GDM1 (cell line): Measurements from ENCODE around the gene IRF7.
"Not testable (repeated sequence)": the region's sequence is repeated elsewhere in the genome, so short reads cannot be mapped to it uniquely, and the experiment has no call there.

ENCODE experiments used
- DNase-seq: peaks from one replicate; lab custom pipeline; 2025; lab: John Stamatoyannopoulos, UW

IRF7 gene

GRCh38 chr11:615504-616319, at the start of gene IRF7:
IRF7 (minus strand) TSS chr11:615950; CDS start chr11:615364, 586 bp downstream.
- DNase-seq = peak; percentile 90

DNA sequence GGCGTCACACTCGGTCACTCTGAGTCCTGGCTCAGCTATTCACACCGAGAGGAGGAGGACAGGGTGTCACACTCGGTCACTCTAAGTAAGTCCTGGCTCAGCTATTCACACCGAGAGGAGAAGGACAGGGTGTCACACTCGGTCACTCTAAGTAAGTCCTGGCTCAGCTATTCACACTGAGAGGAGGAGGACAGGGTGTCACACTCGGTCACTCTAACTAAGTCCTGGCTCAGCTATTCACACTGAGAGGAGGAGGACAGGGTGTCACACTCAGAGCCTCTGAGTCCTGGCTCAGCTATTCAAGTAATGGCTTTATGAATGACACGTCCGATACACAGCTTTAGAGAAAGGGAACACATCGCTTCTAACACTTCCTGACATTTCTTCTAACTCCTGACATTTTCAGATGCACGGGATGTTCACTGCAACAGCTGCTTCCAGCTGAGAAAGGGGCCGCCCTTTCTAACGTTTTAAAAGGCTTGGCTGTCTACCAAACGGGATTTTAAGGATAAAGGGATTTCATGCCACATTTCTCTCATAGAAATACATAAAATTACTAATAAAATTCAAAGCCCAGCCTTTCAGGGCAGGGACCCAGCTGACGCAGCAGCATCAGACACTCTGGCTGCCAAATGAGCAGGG, 49.4 kb upstream of the IRF7 start:
- no peak for DNase-seq

DNA sequence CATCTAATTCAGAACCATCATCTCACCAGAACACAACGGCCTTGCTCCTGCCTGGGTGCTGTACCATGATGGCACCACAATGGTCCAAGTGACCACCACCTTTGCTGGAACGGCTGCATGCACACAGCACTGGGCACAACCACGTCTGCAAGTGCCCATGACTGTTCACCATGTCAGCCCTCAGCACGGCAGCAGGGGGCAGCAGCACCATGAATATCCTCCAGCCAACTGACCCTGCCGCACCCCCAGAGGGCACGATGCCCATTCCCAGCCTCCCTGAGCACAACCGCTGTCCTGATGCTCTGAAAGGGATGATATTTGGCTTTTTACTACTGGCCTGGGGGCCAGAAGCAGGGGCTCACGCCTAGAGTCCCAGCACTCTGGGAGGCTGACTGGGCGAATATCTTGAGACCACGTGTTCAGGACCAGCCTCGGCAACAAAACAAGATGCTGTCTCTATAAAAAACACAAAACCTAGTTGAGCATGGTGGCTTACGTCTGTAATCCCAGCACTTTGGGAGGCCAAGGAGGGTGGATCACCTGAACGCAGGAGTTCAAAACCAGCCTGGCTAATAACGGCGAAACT, 47.0 kb upstream of the IRF7 start:
- no peak for DNase-seq

- DNase-seq = no peak
Observed at GRCh38 chr11:660681-661444, 45.1 kb upstream of the IRF7 start.

- DNase-seq = no peak
Observed at GRCh38 chr11:660281-660680, 44.5 kb upstream of the IRF7 start.

GRCh38 chr11:659532-660085, 43.9 kb upstream of the IRF7 start:
- DNase-seq = no peak

- no peak for DNase-seq
Observed at GRCh38 chr11:657691-658126, 42.0 kb upstream of the IRF7 start.

DNA sequence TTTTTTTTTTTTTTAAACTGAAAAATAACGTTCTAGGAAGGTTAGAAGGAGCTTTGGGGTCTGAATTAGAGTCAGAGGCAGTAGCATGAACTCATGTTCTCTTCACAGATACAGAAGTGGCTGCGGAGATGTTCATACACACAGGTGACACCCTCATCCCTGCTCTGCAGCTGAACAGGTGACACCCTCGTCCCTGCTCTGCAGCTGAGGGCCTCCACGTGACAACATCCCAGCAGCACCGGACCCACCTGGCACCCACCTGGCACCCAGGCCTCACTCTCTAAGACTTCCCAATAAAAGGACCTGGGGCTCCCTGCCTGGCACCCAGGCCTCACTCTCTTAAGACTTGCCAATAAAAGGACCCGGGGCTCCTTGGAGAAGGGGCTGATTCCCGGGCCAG, 41.1 kb upstream of the IRF7 start:
- no peak for DNase-seq

DNA sequence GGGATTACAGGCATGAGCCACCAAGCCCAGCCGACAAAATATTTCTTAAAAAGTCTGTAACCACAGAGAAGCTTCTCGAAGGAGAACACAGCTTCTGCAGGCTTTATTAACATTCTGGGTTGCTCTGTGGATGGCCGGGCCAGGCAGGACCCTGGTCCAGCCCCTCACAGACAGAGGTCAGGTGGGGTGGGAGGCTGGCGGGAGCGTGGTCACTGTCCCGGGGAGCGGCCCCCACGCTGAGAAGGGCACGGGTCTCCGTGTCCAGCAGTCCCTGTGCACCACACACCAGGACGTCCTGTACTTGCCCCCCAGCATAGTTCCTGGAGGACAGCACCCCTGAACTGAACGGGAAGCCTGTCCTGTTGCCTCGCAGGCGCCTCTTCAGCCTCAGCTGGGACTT, 40.7 kb upstream of the IRF7 start:
- DNase-seq = no peak

- no peak for DNase-seq
Observed at GRCh38 chr11:655036-655726, 39.4 kb upstream of the IRF7 start.

- not testable (repeated sequence) for DNase-seq
Observed at GRCh38 chr11:654444-654843, 38.7 kb upstream of the IRF7 start.

DNA sequence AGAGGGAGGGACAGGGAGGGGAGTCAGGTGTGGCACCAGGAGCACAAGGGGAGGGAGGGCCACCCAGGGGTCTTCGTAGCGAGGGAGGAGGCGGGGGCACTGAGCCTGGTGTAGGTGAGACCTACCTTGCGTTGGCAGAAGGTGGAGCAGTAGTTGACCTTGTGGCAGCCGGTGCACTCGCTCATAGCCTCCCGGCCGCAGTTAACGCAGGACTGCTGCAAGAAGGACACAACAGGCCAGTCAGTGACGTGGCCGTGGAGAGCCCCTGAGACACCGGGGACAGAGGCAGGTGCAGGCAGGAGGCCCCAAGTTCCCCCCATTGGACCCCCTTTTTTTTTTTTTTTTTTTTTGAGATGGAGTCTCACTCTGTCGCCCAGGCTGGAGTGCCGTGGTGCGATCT, 38.1 kb upstream of the IRF7 start:
- DNase-seq = no peak

DNA sequence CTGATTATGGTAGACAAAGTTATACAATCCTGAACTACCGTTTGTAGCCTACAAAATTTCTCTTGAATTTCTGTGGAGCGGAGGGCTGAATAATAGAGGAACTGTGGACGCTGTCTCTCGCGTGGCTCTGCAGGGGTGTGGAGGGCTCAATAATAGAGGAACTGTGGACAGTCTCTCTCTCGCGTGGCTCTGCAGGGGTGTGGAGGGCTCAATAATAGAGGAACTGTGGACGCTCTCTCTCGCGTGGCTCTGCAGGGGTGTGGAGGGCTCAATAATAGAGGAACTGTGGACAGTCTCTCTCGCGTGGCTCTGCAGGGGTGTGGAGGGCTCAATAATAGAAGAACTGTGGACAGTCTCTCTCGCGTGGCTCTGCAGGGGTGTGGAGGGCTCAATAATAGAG, 37.4 kb upstream of the IRF7 start:
- not testable (repeated sequence) for DNase-seq

DNA sequence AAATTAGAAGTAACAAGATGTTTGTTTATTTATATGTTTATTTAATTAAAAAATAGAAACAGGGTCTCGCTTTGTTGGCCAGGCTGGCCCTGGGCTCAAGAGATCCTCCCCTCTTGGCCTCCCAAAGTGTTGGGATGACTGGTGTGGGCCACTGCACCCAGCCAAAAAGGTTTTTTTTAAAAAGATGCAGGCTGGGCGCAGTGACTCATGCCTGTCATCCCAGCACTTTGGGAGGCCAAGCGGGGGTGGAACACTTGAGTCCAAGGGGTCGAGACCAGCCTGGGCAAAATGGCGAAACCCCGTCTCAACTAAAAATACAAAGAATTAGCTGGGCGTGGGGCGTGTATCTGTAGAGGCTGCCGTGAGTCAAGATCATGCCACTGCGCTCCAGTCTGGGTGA, 34.7 kb upstream of the IRF7 start:
- DNase-seq = no peak

DNA sequence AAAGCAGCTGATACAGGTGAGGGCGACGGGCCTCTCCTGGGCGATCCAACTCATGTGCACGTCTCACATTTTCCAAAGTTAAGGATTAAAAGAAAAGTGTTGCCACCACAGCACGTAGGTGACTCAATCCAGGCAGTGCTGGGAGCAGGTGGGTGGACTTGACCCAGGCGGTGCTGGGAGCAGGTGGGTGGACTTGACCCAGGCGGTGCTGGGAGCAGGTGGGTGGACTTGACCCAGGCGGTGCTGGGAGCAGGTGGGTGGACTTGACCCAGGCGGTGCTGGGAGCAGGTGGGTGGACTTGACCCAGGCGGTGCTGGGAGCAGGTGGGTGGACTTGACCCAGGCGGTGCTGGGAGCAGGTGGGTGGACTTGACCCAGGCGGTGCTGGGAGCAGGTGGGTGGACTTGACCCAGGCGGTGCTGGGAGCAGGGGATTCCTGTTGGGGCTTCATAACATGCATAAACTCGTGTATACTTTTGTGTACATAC, 32.0 kb upstream of the IRF7 start:
- DNase-seq = not testable (repeated sequence)

GRCh38 chr11:646214-646613, 30.5 kb upstream of the IRF7 start:
- no peak for DNase-seq

GRCh38 chr11:645536-645935, 29.8 kb upstream of the IRF7 start:
- no peak for DNase-seq

DNA sequence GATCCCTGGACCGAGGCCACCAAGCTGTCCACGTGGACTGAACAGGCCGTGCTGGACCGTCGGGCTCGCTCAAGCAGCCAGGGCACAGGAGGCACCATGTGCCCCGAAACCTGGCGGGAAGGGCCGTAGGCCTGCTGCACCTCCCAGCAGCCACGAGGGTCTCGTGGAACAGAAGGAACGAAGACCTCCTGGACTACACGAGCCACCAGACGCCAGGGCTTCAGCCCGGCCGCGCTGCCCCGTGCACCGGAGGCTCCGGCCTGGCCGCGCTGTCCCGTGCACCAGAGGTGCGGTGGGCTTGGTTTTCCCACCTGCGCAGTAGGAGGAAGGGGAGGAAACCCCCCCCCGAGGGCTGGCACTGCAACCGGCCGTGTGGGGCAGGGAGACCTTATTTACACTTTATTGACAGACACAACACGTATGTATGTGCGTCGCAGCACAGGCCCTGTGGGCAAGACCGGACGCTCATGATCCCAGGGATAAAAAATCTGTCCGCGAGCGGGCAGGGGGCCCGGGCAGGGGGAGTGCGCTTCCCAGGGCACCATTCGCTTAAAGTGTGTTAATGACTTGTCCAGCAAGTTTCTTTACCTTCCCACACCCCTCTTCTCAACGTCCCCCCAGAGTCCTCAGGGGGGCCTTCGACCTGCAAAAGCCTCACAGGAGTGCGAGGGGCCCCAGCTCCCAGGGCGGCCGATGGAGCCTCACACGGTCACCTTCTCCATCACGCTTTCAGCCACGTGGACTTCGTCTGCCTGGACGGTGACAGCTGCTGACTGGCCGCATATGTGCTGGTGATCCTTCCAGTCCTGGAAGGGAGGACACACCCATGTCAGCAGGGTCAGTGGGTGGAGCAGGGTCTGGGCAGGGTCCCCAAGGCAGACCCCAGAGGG, 28.3 kb upstream of the IRF7 start:
- no peak for DNase-seq

DNA sequence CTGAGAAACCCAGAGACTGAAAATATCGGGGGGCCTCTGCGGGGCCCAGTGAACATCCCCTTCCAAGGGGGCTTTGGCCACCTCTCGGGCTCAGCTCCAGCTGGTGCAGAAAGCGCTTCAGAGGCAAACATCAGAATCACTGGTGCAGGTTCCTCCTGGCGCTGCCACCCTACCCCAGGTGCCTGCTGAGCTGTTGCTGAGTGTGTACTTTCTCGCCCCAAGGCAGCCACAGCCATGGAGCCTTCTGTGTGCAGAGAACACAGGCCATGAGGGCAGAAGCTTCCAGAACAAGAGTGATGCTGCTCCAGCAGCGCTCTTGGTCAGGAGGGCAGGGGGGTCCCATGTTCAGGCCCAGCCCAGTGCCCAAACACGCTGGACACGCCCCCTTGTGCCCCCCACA, 27.6 kb upstream of the IRF7 start:
- DNase-seq = no peak

- no peak for DNase-seq
Observed at GRCh38 chr11:641806-642370, 26.1 kb upstream of the IRF7 start.
